IPS-NIHi7 (cell line): ENCODE measurements around the gene CLEC18C.
"Not testable (repeated sequence)": the region's sequence is repeated elsewhere in the genome, so short reads cannot be mapped to it uniquely, and the experiment has no call there.

Experiments
- DNase-seq: peaks from one replicate; pipeline ENCODE4 v3.0.0; 2012; ENCODE audit warnings: mixed read lengths; ENCODE audit errors: extremely low spot score

Gene CLEC18C

DNA sequence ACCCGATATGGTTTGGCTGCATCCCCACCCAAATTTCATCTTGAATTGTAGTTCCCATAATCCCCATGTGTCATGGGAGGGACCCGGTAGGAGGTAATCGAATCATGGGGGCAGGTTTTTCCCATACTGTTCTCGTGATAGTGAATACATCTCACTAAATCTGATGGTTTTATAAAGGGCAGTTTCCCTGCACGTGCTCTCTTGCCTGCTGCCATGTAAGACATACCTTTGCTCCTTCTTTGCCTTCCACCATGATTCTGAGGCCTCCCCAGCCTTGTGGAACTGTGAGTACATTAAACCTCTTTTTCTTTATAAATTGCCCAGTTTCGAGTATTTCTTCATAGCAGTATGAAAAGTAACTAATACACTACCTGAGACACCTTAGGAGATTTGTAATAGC lies 32.8 kb downstream of the CLEC18C start:
- DNase-seq = not testable (repeated sequence)

DNA sequence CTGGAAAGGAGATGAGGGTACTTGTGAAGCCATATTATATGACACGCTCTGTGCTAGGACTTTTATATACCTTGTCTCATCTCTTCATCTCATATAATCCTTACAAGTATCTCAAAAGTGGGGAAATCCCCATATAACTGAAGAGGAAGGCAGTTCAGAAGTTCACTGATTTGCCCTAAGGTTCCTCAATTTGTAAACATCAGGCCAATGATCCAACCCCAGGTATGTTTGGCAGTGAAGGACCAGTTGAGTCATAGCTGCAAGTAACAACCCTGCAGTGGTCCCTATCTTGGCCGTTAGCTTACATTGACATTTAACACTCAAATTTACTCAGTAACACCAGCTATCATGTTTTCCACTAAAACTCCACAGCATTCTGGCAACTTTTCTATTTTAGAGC lies 45.0 kb downstream of the CLEC18C start:
- not testable (repeated sequence) for DNase-seq

DNA sequence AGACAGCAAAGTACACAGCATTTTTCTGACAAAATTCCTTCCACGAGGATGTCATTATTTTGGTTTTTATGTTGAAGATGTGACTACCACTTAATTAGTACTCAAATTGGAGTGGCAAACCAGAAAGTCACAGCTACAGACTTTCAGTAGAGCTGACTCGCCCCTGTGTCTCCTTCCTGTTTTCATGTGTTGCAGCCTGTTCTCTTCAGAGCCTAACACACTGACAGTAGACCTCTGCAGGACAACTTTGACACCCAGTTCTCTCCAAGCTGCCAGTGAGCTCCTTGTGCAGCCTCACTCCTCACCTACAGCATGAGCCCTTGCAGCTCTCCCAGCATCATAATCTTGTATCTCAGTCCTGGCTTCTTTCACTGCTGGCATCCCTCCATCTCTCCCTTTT lies 49.0 kb downstream of the CLEC18C start:
- DNase-seq = not testable (repeated sequence)

DNA sequence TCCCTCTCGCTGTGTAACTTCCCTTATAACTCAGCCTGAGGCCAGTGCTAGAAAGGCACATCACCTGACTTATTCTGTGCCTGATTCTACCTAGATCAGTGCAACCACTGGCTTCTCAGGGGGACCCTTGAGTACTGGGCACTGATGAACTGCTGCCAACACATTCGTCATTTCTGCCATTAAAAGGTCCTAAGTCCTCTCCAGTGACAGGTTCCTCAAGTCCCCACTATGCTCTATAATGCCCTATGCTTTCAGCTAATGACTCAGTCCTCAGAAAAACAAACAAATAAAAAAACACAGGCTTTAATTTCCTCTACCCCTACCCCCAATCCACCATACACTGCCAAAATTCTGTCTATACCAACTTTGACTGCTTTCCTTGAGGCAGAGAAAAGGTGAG lies 49.6 kb downstream of the CLEC18C start:
- not testable (repeated sequence) for DNase-seq

DNA sequence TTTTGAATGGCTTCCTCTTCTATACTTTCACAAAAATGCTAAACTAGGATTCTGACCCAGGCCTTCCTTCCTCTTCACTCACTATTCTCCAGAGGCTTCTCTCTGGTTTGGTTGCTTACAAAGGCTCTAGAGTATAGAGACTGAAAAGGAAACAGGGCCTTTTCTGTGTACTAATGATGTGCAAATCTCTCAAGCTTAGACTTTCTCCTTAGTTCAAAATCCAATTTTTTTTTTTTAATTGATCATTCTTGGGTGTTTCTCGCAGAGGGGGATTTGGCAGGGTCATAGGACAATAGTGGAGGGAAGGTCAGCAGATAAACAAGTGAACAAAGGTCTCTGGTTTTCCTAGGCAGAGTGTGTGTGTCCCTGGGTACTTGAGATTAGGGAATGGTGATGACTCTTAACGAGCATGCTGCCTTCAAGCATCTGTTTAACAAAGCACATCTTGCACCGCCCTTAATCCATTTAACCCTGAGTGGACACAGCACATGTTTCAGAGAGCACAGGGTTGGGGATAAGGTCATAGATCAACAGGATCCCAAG lies 50.5 kb downstream of the CLEC18C start:
- DNase-seq = not testable (repeated sequence)

DNA sequence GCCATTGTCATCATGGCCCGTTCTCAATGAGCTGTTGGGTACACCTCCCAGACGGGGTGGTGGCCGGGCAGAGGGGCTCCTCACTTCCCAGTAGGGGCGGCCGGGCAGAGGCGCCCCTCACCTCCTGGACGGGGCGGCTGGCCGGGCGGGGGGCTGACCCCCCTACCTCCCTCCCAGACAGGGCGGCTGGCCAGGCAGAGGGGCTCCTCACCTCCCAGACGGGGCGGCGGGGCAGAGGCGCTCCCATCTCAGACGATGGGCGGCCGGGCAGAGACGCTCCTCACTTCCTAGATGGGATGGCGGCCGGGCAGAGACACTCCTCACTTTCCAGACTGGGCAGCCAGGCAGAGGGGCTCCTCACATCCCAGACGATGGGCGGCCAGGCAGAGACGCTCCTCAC lies 51.1 kb downstream of the CLEC18C start:
- not testable (repeated sequence) for DNase-seq

DNA sequence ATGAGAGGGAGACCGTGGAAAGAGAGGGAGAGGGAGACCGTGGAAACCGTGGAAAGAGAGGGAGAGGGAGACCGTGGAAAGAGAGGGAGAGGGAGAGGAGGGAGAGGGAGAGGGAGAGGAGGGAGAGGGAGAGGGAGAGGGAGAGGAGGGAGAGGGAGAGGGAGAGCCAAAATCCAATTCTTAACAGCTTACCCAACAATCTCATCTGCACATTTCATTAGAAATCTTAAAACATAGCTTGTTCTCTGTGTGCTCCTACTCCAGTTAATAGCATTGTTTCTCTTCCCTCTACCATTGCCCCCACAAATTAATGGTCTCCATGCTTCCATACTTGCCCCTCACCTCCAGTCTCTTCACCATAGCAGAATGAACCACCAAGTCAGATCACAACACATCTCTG lies 51.8 kb downstream of the CLEC18C start:
- DNase-seq = not testable (repeated sequence)

DNA sequence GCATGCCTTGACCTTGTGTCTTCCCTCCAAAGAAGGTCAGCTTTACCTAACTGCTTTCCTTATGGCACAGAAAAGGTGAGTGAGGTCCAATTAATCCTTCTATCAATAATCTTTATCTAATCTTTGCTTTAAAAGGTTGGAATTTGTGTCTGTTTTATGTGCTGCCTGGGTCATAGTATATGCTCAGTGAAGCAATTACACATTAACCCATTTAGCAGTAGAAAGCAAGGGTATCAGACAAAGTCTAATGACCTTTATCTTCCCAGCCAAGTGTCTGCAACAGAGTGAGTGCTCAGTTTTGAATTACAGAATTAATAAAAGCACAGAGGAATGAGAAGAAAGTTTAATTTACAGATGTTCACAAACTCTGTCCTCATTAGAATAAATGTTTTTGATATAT lies 52.4 kb downstream of the CLEC18C start:
- not testable (repeated sequence) for DNase-seq

DNA sequence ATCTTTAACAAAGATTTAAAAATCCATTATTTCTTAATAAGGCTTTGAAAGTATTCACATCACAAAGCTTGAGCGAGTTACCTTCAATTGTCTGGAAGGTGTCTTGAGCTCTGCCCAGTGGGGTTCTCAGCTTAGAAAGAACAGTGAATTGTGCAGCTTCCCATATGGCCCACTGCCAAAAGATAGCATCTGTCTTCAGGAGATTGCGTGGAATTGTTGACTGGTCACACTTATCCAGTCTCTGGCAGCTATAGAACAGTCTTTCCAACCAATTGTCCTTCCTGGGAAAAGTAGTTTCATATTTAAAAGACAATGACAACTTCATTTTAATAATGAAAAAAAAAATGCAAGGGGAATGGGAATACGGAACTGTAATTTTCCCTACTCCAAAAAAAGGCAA lies 58.2 kb downstream of the CLEC18C start:
- DNase-seq = not testable (repeated sequence)
